H1 (cell line): ENCODE measurements around the gene HSD11B1. TPM values are rescaled to one million over a fixed set of nuclear protein-coding genes. Genes with fewer than 3 reads are reported as not detected.

Source experiments
- polyA plus RNA-seq, 7 experiments: library from polyadenylated mRNA; depleted of rRNA in 3 of 7; stranded (reverse) in 5 of 7; unstranded in 2 of 7; fragments of >200 nt in 5 of 7; fragments of 200-250 nt in 2 of 7; gene quantifications; 1 replicate in 5 of 7; 2 replicates in 1 of 7; 4 replicates in 1 of 7; pipeline versions ENCODE4 v1.2.1 to v1.2.3, GENCODE V29; 2011 to 2013; ENCODE audit warnings: missing spikeins in 2 of 7, mixed read lengths in 2 of 7
- total RNA-seq: library from RNA; stranded (reverse); fragmentation: NEBNext Ultra II Directional; extraction: Animal tissue kit (Norgen Biotek cat#: 25700); gene quantifications from 2 replicates; pipeline ENCODE4 v1.2.1, GENCODE V29; 2021
- TF ChIP-seq, protein P1 (sequence below): fragments of 300-600 bp; sonication (generic); IDR thresholded peaks from 2 replicates; pipeline ENCODE4 v1.7.1; 2012; ENCODE audit warnings: low read length, moderate library complexity, mild to moderate bottlenecking, inconsistent platforms; ENCODE audit not compliant: insufficient replicate concordance
- TF ChIP-seq, protein P2 (sequence below): IDR thresholded peaks from 2 replicates; pipeline ENCODE4 v1.6.1; 2012; ENCODE audit warnings: inconsistent platforms

Gene HSD11B1
- total and polyA plus RNA-seq, 2 of the 8 experiments (the other 6 are each of a cell fraction or from before 2014, with no cell fraction given): not detected

DNA sequence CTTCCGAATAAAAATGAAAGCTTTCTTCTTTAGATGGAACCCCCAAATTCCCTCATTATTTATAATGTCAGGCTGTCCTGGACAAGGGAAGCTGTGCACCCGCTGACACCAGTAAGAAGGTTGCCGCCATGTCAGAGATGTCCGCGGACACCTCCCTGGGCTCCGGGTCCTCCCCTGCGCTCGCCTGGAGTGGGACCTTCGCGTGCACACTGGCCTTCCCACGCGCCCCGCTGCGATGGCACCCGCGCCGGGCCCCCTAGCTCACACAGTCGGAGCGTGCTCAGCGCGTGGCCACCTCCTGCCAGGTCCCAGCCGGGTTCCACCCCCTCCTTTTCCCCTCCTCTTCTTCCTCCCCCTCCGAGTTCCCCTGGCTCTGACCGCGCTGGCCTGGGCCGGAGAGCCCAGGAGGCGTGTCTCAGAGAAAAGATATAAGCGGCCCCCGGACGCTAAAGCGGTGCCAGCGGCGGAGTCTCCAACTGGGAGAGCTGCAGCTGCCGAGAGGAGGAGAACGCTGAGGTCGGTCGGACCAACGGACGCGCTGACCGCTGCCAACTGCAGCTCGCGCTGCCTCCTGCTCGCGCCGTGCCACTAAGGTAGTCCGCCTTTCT is 29.6 kb upstream of the HSD11B1 start, which contains the start of gene G0S2 (continued):
- TF ChIP-seq, protein P1, sequence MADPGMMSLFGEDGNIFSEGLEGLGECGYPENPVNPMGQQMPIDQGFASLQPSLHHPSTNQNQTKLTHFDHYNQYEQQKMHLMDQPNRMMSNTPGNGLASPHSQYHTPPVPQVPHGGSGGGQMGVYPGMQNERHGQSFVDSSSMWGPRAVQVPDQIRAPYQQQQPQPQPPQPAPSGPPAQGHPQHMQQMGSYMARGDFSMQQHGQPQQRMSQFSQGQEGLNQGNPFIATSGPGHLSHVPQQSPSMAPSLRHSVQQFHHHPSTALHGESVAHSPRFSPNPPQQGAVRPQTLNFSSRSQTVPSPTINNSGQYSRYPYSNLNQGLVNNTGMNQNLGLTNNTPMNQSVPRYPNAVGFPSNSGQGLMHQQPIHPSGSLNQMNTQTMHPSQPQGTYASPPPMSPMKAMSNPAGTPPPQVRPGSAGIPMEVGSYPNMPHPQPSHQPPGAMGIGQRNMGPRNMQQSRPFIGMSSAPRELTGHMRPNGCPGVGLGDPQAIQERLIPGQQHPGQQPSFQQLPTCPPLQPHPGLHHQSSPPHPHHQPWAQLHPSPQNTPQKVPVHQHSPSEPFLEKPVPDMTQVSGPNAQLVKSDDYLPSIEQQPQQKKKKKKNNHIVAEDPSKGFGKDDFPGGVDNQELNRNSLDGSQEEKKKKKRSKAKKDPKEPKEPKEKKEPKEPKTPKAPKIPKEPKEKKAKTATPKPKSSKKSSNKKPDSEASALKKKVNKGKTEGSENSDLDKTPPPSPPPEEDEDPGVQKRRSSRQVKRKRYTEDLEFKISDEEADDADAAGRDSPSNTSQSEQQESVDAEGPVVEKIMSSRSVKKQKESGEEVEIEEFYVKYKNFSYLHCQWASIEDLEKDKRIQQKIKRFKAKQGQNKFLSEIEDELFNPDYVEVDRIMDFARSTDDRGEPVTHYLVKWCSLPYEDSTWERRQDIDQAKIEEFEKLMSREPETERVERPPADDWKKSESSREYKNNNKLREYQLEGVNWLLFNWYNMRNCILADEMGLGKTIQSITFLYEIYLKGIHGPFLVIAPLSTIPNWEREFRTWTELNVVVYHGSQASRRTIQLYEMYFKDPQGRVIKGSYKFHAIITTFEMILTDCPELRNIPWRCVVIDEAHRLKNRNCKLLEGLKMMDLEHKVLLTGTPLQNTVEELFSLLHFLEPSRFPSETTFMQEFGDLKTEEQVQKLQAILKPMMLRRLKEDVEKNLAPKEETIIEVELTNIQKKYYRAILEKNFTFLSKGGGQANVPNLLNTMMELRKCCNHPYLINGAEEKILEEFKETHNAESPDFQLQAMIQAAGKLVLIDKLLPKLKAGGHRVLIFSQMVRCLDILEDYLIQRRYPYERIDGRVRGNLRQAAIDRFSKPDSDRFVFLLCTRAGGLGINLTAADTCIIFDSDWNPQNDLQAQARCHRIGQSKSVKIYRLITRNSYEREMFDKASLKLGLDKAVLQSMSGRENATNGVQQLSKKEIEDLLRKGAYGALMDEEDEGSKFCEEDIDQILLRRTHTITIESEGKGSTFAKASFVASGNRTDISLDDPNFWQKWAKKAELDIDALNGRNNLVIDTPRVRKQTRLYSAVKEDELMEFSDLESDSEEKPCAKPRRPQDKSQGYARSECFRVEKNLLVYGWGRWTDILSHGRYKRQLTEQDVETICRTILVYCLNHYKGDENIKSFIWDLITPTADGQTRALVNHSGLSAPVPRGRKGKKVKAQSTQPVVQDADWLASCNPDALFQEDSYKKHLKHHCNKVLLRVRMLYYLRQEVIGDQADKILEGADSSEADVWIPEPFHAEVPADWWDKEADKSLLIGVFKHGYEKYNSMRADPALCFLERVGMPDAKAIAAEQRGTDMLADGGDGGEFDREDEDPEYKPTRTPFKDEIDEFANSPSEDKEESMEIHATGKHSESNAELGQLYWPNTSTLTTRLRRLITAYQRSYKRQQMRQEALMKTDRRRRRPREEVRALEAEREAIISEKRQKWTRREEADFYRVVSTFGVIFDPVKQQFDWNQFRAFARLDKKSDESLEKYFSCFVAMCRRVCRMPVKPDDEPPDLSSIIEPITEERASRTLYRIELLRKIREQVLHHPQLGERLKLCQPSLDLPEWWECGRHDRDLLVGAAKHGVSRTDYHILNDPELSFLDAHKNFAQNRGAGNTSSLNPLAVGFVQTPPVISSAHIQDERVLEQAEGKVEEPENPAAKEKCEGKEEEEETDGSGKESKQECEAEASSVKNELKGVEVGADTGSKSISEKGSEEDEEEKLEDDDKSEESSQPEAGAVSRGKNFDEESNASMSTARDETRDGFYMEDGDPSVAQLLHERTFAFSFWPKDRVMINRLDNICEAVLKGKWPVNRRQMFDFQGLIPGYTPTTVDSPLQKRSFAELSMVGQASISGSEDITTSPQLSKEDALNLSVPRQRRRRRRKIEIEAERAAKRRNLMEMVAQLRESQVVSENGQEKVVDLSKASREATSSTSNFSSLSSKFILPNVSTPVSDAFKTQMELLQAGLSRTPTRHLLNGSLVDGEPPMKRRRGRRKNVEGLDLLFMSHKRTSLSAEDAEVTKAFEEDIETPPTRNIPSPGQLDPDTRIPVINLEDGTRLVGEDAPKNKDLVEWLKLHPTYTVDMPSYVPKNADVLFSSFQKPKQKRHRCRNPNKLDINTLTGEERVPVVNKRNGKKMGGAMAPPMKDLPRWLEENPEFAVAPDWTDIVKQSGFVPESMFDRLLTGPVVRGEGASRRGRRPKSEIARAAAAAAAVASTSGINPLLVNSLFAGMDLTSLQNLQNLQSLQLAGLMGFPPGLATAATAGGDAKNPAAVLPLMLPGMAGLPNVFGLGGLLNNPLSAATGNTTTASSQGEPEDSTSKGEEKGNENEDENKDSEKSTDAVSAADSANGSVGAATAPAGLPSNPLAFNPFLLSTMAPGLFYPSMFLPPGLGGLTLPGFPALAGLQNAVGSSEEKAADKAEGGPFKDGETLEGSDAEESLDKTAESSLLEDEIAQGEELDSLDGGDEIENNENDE: no peak
- TF ChIP-seq, protein P2, sequence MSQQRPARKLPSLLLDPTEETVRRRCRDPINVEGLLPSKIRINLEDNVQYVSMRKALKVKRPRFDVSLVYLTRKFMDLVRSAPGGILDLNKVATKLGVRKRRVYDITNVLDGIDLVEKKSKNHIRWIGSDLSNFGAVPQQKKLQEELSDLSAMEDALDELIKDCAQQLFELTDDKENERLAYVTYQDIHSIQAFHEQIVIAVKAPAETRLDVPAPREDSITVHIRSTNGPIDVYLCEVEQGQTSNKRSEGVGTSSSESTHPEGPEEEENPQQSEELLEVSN: no peak
